ENCODE measurements around the gene CHRM1.

CHRM1 gene

GRCh38 chr11:62875698-62876478 is 45.3 kb downstream of the CHRM1 start:
- TF ChIP-seq CTCF (IDR thresholded peaks at IDR 0.05) = no peak

- no peak for TF ChIP-seq CTCF (IDR thresholded peaks at IDR 0.05)
These were observed 46.3 kb downstream of the CHRM1 start for GRCh38 chr11:62874851-62875250.

GRCh38 chr11:62865635-62866034 is 55.5 kb downstream of the CHRM1 start:
- TF ChIP-seq CTCF (IDR thresholded peaks at IDR 0.05) = no peak

- TF ChIP-seq CTCF (IDR thresholded peaks at IDR 0.05) = no peak
These were observed 57.4 kb downstream of the CHRM1 start for GRCh38 chr11:62863687-62864335.

GRCh38 chr11:62860835-62861563 is 60.2 kb downstream of the CHRM1 start:
- TF ChIP-seq CTCF (IDR thresholded peaks at IDR 0.05) = no peak
